Mucosa of descending colon (tissue), 3 donors: ENCODE measurements around the gene GAS7. TPM values are rescaled to one million over a fixed set of nuclear protein-coding genes. Genes with fewer than 3 reads are reported as not detected.
A peak's percentile ranks its signal among the peaks of the same experiment; 100 is the strongest.

Experiments used
- ATAC-seq: fragments of 200-7000 bp; cut with Tn5 transposase; one replicate; pipeline ENCODE4 v1.9.1; 2020; ENCODE audit warnings: mild to moderate bottlenecking, moderate library complexity
- DNase-seq, 3 donors: peaks; one replicate each; pipeline ENCODE4 v3.0.0-alpha.2; 2020
- H3K36me3 ChIP-seq: fragments of 200-600 bp; one replicate; pipeline ENCODE4 v1.8.0; 2021; ENCODE audit warnings: low read depth, mild to moderate bottlenecking
- H3K4me1 ChIP-seq: fragments of 200-600 bp; one replicate; pipeline ENCODE4 v1.8.0; 2021; ENCODE audit warnings: low read depth, mild to moderate bottlenecking
- H3K4me3 ChIP-seq: fragments of 200-600 bp; one replicate; pipeline ENCODE4 v1.8.0; 2021; ENCODE audit warnings: mild to moderate bottlenecking
- H3K9me3 ChIP-seq: fragments of 200-600 bp; one replicate; pipeline ENCODE4 v1.8.0; 2021; ENCODE audit warnings: mild to moderate bottlenecking
- intact Hi-C, 2 donors: fragments of 100-400 bp; cut with DNase I in 1 of 2; cut with micrococcal nuclease in 1 of 2; formaldehyde crosslinking; loops; one replicate each; pipeline versions ENCODE4 v1.11.0 to v1.11.1; 2022; cut with DNase I, micrococcal nuclease
- total RNA-seq, 3 donors: library from RNA; stranded (reverse); fragmentation: NEBNext Ultra II Directional in 2 of 3; extraction: Animal tissue kit (Norgen Biotek cat#: 25700) in 2 of 3; gene quantifications; one replicate each; pipeline versions ENCODE4 v1.2.1 to v1.2.4, GENCODE V29; 2021 to 2023
- TF ChIP-seq, protein P1 (sequence below): fragments of 200-600 bp; IDR thresholded peaks from one replicate; pipeline ENCODE4 v1.8.0; 2022; ENCODE audit warnings: antibody characterized with exemption, mild to moderate bottlenecking
- donor health status: DM: no; HTN: no; CAD: no; lungs with moderate emphysema.
- donor health status: DM: no; HTN: no; CAD: no.
- donor health status: DM: no; HTN: yes; CAD: no.

GAS7 gene
- total RNA-seq, 3 donors from 2014 or later, result 6.4 to 54.4 (median 21.6) TPM

GRCh38 chr17:10144456-10144855, 54.0 kb downstream of the GAS7 start:
- TF ChIP-seq, protein P1, sequence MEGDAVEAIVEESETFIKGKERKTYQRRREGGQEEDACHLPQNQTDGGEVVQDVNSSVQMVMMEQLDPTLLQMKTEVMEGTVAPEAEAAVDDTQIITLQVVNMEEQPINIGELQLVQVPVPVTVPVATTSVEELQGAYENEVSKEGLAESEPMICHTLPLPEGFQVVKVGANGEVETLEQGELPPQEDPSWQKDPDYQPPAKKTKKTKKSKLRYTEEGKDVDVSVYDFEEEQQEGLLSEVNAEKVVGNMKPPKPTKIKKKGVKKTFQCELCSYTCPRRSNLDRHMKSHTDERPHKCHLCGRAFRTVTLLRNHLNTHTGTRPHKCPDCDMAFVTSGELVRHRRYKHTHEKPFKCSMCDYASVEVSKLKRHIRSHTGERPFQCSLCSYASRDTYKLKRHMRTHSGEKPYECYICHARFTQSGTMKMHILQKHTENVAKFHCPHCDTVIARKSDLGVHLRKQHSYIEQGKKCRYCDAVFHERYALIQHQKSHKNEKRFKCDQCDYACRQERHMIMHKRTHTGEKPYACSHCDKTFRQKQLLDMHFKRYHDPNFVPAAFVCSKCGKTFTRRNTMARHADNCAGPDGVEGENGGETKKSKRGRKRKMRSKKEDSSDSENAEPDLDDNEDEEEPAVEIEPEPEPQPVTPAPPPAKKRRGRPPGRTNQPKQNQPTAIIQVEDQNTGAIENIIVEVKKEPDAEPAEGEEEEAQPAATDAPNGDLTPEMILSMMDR, result no peak
- ATAC-seq (no peak), DNase-seq (no peak)
- Histone ChIP-seq H3K9me3 (no peaks in the 10 kb centered on the region), H3K36me3 (no peaks in the 10 kb centered on the region), H3K4me3 (no peak overlapping the region), H3K4me1 (no peaks in the 10 kb centered on the region)
- intact Hi-C loops, result no loop called here

DNA sequence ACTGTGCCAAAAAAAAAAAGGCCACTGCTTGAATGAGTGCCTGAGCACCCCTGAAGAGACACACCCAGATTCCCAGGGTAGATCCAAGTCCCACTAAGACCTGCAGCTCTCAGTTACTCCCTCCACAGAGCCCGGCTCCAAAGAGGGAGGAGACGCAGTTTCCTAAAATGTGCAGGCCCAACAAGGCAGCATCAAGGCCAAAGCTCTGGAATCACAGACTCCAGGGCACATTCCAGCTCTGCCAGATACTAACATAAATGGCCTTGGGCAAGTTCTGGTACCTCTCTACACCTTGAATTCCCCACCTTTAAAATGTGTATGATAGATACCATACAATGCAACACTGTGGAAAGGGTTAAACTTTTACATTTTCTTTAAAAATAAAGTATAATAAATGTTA, 57.0 kb downstream of the GAS7 start:
- no peaks in the 10 kb centered on the region for H3K9me3 ChIP-seq
- intact Hi-C loops, result no loop called here
- H3K4me1 ChIP-seq, result no peaks in the 10 kb centered on the region
- TF ChIP-seq, protein P1, result no peak
- H3K36me3 ChIP-seq, result no peaks in the 10 kb centered on the region
- DNase-seq (no peak), ATAC-seq (no peak)
- H3K4me3 ChIP-seq, result no peak overlapping the region

GRCh38 chr17:10139577-10139976, 58.8 kb downstream of the GAS7 start:
- ATAC-seq (no peak), DNase-seq (no peak)
- intact Hi-C loops, result no loop called here
- Histone ChIP-seq H3K36me3 (no peaks in the 10 kb centered on the region), H3K4me1 (peaks cover 3% of the 10 kb centered on the region), H3K9me3 (no peaks in the 10 kb centered on the region), H3K4me3 (no peak overlapping the region)
- TF ChIP-seq, protein P1, result no peak

GRCh38 chr17:10136258-10136981, 62.0 kb downstream of the GAS7 start:
- no peaks in the 10 kb centered on the region for H3K9me3 ChIP-seq
- TF ChIP-seq, protein P1, result no peak
- H3K4me3 ChIP-seq, result no peak overlapping the region
- no peaks in the 10 kb centered on the region for H3K36me3 ChIP-seq
- DNase-seq (no peak), ATAC-seq (no peak)
- intact Hi-C loops, result no loop called here
- H3K4me1 ChIP-seq, result peaks cover 3% of the 10 kb centered on the region

DNA sequence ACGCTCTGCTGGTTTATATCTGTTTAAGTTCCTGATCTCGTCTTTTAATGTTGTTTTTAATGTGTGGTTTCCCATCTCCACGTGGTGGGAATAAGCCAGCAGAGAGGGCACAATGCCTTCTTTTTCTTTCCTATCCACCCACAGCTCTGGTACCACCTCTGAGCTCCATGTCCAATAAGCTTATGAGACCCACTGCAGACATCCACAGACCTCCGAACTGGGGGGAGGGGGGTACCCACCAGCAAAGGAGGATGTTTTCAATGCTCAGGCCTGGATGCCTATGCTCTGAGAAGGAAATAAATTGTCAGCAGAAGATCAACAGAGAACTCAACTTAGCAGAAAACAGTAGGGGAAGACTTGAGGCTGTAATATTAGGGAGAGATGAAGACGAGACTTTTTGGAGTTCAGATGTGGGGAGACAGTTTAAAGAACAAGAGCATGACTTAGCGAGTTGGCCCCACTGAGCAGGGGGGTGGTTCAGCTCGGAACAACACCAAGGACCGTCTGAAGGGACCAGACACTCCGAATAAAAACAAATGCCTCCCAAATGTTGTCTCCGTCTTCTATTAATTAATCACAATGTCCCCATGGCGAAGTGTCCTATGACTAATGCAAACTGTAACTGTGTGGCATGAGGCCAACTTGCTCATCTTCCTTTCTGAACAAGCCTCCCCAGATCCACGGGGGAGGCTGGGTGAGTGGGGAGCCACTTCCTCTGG, 62.7 kb downstream of the GAS7 start:
- TF ChIP-seq, protein P1, result no peak
- intact Hi-C loops, result no loop called here
- DNase-seq (peak in 1 of 3 donors; percentile 58), ATAC-seq (peak; percentile 51)
- H3K4me1 ChIP-seq, result peaks cover 3% of the 10 kb centered on the region
- no peak overlapping the region for H3K4me3 ChIP-seq
- no peaks in the 10 kb centered on the region for H3K9me3 ChIP-seq
- H3K36me3 ChIP-seq, result no peaks in the 10 kb centered on the region
